ENCODE measurements around the gene CDK6.

CDK6 gene

DNA sequence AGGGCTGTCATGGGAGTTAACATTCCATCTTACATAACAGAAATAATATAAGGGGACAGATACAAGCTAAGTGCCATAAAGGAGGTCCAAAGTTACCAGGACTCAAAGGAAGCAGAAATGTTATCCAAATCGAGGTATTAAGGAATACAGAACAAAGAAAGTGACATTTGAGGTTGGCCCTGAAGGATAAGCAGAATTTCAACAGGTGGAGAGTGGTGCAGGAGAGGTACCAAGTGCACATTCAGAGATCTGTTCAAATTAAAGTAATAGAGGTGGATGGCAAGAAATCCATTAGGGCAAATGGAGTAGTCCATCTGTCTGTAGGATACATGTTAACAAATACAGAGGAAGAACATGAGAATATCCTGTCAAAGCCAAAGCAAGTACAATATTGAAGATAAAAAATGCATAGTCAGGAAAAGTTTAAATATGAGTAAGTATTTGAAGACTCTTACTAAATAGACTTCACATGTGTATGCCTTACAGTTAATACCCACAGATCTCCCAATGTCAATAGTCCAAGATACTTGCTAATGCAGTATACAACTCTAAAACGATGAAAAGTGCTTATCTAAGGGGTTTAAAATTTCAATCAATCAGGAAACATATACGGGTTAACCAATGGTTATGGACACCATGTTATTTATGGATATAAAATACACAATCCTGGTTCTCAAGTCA lies 10.0 kb downstream of the CDK6 start:
- no peak for DNase-seq (ENCODE audit: low read depth in 2 of 2)

DNA sequence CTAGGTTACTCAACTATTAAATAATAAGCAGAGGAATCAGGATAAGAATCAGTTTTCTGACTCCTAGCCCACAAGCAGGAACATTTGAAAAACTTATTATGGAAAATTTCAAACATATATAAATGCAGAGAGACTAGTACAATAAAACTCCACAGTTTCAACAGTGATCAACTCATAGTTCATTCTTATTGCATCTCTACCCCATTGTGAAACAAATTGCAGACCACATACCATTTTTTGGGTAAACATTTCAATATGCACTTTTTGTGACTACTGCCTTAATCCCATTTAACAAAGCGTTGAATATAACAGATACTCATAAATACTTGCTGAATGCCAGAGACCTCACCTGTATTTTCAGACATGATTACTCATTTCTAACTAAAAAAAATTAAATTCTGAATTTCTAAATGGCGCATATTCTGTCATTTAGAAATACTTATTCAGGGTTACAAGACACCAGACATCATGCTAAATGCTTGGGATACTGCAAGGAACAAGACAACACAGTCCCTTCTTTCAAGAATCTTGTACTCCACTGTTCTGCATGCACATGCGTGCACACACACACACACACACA lies 11.4 kb downstream of the CDK6 start:
- DNase-seq (ENCODE audit: low read depth in 2 of 2): no peak

DNA sequence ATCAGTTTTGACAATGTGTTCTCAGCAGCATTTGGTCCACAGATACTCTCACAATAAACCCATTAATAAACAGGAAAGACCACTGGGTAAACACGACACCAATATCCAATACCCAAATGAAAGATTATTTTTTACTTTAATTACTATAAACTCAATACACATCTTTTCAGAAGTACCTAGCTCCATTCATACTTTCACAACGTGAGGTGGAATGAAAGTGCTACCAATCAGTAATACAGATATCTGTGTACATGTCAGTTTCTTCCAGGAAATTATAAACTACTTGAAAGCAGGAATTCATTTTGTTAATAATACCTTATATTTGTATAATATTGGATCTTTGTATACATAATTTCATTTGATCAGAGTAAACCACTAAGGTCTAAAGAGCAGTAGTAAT lies 11.9 kb downstream of the CDK6 start:
- no peak for DNase-seq (ENCODE audit: low read depth in 2 of 2)

DNA sequence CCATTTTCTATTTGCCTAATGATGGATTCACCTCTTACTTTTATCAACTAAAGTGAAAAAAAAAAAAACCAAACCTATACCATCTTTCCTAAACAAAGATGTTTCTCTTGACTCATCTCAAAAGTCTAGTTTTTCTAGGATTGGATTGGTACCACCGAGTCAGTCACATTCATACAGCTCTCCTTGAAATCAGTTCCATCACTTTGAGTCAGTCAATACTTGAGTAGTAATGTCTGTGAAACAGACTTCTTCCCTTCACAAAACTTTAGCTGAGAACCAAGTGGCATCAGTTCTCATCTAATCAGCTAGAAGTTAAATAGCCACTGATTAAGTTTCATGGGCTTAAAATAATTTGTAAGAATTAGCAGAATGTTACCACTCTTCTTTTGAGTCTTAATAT lies 13.3 kb downstream of the CDK6 start:
- no peak for DNase-seq (ENCODE audit: low read depth in 2 of 2)

DNA sequence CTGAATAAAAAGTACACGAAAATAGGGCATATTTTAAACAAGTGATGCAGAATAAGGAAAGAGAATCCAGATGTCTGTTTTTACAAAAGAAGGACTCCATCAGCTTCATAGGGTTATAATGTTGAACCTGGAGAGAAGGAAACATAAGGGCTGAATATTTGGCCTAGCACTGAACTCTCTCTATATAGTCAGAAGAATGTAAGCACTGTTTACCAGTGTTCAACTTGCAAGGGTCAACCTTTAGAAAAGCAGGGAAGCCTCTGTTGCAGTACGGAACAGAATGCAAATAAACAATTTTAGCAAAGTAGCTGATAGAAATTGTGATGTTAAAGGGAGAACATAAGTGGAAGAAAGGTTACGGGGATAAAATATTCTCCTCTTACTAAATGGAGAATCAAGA lies 16.2 kb downstream of the CDK6 start:
- DNase-seq (ENCODE audit: low read depth in 2 of 2): no peak

DNA sequence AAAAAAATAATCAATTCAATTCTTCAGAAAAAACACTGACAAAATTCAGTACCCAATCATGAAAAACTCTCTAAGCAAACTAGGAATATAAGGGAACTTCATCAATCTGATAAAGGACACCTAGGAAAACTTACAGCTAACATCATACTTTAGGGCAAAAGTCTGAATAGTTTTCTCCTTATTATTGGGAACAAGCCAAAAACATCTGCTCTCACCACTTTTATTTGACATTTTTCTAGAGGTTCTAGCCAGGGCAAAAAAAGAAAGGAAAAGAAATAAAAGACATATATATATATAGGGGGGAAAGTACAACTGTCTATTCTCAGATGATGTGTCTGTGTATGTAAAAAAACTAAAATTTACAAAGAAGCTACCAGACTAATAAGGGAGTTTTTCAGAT lies 19.0 kb downstream of the CDK6 start:
- no peak for DNase-seq (ENCODE audit: low read depth in 2 of 2)

DNA sequence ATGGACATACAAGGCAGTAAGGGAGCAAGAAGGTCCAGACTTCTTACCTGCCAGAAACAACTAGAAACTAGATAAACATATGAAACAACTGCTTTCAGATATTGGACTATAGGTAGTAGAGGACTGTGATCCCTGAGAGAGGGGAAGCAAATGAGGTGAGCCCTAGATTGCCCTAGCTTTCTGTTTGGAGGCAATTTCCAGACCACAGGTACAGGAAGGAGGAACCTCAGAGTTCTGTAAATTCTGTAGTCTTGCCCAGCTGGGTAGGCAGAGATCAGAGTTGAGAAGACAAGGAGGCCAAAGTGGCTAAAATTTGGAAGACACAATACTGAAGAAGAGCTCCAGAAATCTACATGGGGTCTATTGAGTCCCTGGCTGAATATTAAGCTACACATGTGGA lies 21.0 kb downstream of the CDK6 start:
- no peak for DNase-seq (ENCODE audit: low read depth in 2 of 2)

DNA sequence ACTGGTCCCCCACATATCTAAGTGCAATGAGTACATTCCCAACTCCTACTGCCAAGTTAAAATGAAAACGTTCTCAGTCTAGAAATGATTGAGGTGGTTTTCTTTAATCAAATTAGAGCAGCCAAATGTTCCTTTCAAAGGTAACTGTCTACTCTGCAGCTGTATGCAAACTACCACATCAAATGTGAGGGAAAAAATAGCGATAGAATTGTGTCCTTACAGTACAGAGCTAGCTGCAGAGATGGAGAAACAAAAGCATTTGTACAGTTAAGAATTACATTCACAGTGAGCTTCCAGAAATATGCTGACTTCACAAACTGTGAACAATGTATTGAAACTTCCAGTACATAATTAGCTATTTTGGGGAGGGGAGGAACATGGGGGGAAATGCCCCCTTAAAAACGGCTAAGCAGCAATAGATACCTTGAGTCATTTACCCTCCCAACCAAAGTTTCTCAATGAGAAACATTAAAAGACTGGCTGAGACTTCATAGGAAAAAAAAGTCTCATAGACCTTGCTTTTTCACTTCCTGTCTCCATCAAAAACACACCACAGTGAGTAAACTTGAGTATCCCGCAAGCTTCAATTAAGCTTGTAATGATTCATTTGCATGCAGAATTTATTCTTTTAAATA lies 22.9 kb downstream of the CDK6 start:
- no peak for DNase-seq (ENCODE audit: low read depth in 2 of 2)

DNA sequence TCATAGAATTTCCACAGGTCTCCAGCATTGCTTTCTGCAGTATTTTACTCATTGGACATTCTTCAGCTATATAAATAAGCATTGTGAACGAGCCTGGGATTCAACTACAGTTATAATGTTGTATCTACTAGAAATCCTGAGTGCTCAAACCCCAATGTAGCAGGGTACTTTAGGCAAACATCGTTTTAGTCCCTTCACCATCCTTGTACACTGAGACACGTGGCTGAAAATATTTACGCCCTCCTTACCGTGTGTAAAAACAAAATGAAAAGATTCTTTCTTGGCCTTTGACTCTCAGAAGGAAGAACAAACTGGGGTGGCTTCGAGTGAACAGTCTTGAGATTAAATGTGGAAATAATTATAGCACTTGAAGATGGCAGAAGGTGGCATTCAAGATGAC lies 25.2 kb downstream of the CDK6 start:
- DNase-seq (ENCODE audit: low read depth in 2 of 2): no peak

DNA sequence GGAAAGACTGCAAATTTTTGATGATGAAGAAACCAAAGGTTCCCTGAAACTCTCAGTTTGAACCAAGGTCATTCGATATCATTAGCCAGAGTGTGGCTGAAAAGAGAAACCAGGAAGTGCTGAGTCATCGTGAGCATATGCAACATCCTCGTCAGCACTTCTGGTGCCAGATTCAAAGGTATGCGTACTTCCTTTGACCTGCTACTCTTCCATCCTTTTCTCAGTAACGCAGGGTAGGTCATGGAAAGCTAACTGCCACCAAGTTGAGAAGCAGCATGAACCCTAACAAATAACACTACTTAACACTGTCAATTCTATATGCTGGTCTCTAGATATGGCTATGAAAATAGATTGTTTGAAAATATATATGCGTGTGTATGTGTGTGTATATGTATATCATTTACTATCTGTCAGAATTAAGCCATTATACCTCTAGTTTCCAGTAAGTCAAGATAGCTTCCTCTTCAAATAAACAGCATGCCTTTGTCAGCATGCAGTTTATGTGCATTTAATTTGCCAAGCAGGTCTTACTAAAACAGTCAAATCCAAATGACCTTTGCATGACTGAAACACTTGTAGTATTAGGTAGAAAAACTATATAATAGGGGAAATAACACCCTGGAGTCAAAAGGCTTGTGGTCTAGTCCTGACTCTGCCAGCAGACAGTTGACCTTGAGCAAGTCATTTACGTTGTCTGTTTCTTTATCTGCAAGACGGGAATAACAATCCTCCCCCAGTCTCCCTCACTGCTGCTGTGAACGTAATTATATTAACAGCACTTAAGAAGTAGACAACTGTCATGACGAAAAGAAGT lies 26.4 kb downstream of the CDK6 start:
- peak in 1 of 2 donors; percentile 48 for DNase-seq (ENCODE audit: low read depth in 2 of 2)

DNA sequence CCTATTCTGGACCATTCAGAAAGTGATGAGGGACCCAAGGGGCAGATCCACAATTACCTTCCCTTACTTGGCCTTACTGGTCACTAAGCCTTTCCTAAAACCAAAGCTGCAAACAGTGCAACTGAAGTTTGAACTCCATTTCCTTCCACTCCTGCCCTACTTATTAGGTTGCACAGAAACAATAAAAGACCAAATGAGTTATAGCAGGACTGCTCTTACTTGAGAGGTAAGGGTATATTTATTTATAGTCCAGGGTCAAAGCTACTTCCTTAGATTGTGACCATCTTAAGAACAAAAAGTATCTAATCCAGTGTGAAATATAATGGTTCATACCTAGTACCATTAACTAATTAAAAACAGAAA lies 27.0 kb downstream of the CDK6 start:
- no peak for DNase-seq (ENCODE audit: low read depth in 2 of 2)

DNA sequence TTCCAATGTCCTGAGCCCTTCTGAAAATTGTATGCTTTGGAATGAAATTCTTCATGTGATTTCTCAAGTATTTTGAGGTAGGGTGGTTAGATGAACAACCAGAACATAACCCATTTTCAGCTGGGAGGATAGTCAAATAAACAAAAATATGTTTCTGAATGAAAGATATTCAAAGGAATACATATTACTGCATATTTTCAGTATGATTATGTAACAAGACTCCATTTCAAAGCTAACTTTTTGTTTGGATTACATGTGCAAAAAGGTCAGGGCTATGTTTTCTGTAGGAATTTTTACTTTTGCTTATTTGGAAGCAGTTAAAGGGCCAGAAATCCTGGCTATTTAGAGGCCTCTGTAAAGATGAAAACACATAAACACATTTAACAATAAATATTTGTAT lies 27.7 kb downstream of the CDK6 start:
- DNase-seq (ENCODE audit: low read depth in 2 of 2): no peak

DNA sequence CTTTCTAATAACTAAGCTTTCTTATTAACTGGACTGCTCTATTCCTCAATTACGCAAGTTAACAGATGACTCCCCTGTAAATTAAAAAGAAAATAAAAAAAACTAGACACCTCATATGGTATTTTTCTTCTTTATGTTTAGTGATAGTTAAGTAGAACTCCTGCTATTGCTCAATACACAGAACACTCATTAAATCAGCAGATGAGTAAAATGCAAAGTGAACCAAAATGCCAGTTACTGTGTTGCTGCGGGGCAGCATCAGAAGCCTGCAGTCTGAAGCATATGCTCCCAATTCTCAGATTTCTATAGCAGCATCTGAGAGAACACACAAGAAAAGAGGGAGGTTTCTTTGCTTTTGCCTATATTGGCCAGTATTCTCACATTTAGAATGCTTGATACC lies 28.4 kb downstream of the CDK6 start:
- DNase-seq (ENCODE audit: low read depth in 2 of 2): no peak

DNA sequence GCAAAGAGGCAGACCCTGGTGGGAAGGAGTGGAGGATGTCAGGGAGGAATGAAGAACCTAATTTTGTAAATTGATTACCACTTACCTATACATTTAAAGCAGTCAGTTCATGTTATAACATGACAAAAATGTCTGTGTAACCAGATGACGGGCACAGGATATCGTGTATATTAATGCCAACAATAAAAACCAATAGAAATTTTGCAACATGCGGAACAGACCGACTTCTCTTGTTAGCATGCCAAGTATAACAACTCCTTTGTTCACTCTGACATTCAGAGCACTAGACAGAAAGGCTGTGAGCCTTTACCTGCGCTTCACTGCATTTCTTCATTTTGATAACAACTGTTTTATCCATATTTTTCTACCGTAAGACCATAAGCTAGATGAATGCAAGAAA lies 29.9 kb downstream of the CDK6 start:
- DNase-seq (ENCODE audit: low read depth in 2 of 2): no peak

DNA sequence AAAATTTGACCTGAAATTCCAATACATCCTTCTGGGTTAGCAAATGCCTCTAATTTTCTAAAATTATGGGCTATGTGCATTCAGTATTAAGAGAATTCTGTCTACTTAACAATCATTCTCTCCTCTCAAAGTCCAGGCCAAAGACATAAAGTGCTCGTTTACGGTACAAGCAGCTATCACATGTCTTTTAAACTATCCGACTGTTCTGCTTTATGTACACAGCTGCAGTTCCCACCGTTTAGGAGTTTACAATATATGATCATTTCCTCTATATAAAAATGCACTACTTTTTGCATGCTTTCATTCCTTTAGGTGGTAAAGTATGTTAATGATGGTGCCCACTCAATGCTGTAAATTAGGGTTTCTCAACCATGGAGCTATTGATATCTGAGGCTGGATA lies 34.0 kb downstream of the CDK6 start:
- DNase-seq (ENCODE audit: low read depth in 2 of 2): no peak

DNA sequence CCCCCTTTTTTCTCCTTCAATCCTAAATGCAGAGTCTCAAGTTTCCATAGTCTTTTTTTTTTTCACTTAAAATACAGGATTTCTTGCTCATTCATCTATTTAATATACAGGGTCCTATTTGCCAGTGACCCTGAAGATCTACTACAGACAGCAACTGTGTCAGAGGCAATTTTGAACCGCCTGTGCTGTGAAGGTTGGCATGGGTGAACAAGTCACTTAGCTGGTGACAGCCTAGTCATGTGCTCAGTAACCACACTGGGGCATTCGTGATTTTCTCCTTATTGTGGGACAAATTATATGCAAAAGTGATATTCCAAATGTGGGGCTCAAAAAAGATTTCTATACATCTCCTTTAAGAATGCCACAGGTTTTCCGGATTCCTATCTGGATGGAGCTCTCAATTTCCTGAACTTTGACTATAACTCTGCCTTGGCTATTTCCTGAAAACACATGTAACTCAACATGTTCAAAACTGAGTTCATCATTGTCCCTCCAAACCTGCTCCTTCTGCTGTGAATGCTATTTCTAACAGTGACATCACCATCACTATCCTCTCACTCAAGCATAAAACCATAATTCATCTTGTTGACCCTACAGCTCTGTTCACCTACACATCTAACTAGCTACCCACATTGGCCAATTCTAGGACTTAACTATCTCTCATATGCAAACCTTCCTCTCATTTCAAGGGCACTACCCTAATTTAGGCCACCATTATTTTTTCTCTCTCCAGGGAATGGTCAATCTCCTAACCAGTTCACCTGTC lies 36.7 kb downstream of the CDK6 start:
- DNase-seq (ENCODE audit: low read depth in 2 of 2): no peak

DNA sequence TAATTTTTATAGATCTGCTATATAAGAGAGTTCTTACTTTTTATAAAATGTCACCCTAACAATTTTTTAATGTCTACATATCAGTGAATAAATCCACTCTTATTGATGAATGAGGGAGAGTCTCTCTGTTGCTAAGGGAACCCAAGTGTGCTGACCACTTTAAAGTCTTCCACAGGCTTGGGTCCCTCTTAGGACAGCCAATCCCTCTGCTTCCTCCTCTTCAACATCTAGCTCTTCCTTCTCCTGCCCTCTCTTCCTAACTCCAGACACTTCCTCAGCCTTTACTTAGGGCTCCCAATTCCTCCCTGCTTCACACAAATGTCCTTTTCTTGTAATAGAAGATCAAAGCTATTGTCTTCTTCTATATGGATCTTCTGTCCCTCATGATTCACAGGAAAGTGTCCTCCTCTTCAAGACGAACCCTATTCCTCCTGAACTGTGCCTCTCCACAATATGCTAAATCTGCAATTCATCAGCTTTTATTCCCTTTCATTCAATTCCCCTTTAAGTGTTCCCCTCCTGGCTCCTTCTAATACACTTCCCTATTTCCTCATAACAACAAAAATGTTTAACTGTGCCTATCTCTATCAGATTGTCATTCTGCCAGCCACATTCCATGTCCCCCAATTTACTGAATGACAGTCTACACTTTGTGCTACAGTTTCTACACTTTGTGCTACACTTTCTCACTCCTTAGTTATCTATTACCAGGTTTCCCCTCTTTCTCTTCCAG lies 37.7 kb downstream of the CDK6 start:
- no peak for DNase-seq (ENCODE audit: low read depth in 2 of 2)

DNA sequence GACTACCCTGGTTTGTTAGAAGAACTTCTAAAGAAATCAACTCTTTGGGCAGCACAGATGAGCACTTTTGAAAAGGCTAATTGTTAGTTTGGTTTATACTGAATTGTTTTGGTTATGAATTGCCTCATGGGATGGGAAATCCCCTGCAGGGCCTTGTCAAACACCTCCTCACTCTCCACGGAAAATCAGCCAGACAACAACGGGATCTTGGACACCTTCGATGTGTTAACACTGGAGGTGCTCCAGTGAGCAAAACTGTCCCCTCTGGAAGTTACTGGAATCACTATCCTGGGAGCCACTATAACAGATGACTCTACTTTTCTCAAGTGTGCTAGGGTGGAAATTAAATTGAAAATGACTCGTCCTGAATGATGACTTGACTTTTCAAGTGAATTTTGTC lies 38.7 kb downstream of the CDK6 start:
- no peak for DNase-seq (ENCODE audit: low read depth in 2 of 2)

DNA sequence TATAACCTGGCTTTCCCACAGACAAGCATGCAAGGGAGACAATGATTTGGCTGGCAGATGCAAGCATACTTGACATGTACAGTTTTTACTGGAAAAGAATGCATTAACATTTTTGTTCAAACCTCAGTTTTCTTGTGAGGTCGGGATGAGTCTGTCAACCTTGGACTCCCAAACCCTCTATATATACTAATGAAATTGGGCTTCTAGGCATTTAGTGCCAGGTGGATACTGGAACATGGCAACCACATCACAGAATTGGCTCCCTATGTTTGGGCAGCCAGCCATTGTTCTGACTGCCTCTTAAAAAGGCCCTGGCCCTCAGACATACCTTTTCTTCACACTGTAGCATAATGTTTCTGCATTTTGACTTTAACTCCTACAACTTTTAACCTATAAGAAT lies 39.1 kb downstream of the CDK6 start:
- no peak for DNase-seq (ENCODE audit: low read depth in 2 of 2)

DNA sequence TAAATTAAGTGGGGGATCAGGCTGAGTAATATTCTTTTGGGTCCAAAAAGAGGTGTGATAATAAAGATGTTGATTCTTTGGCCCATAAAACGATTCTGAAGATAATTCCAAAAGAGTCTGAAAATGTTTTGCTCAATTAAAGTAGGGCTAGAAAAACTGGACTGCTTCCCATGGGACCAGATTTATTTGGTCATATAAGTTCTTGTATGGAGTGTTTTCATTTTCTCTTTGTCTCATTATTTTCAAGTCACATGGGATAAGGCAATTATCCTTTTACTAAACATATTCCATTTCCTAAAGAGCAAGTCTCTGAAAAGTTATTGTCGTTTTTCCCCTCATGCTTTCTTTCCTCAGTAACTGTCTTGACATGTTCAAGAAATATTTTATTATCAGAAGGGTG lies 41.5 kb downstream of the CDK6 start:
- no peak for DNase-seq (ENCODE audit: low read depth in 2 of 2)

DNA sequence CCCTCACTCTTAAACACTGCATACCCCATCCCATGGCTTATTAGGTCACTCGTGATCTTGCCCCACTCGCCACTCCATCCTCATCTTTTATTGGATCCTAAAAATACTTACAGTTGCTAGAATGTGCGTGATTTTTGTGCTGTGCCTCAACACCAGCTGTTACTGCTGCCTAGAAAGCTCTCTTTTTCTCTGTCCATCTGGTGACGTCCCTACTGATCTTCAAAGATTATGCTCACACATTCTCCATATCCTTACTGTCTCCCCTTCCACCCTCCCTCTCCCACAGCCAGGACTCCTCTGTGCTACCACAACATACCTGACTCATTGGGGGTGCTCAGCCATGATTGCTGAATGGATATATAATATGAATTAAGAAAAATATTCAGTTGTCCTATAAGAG lies 42.0 kb downstream of the CDK6 start:
- DNase-seq (ENCODE audit: low read depth in 2 of 2): no peak

Data from stimulated activated CD4-positive, alpha-beta T cell treated with anti-CD3 and anti-CD28 coated beads, Interleukin-4, amount 100 ng/mL, for 48 hours (primary cell).